Lower leg skin (tissue), 3 donors: ENCODE data around the gene KMT2C.

ENCODE experiments used
- CTCF ChIP-seq, 3 donors: fragments of 450-650 bp; IDR thresholded peaks; one replicate each; pipeline ENCODE4 v1.5.1; 2016; ENCODE audit warnings: antibody characterized with exemption in 3 of 3, mild to moderate bottlenecking in 3 of 3, moderate library complexity in 2 of 3
- POLR2A ChIP-seq, 2 donors: fragments of 450-650 bp; IDR thresholded peaks; one replicate each; pipeline ENCODE4 v1.6.1; 2016 to 2017; ENCODE audit warnings: antibody characterized with exemption in 2 of 2, mild to moderate bottlenecking in 1 of 2, moderate library complexity in 1 of 2

GRCh38 chr7:152330827-152331226 lies 105.0 kb downstream of the KMT2C start:
- no peak for TF ChIP-seq CTCF (IDR thresholded peaks at IDR 0.05)
- no peak for TF ChIP-seq POLR2A (IDR thresholded peaks at IDR 0.05)
